GM23338 (cell line): ENCODE data around the gene HSPE1. TPM values are rescaled to one million over a fixed set of nuclear protein-coding genes. Genes with fewer than 3 reads are reported as not detected.

Source experiments
- ATAC-seq: fragments of 200-7000 bp; cut with Tn5 transposase; 3 replicates; pipeline ENCODE4 v1.9.1; 2020
- DNase-seq: peaks from one replicate; pipeline ENCODE4 v3.0.0-alpha.2; 2015; ENCODE audit warnings: low spot score
- H2AFZ ChIP-seq: fragments of 200-600 bp; sonication (generic); 2 replicates; pipeline ENCODE4 v1.8.0; 2016; ENCODE audit warnings: antibody characterized with exemption, mild to moderate bottlenecking, moderate library complexity
- H3F3A ChIP-seq: fragments of 200-600 bp; sonication (generic); replicated peaks from 2 replicates; pipeline ENCODE4 v1.8.0; 2017; ENCODE audit warnings: antibody characterized with exemption, mixed run types, low read depth
- H3K27ac ChIP-seq: fragments of 200-600 bp; sonication (generic); 2 replicates; pipeline ENCODE4 v1.6.1; 2016; ENCODE audit warnings: low read depth
- H3K27me3 ChIP-seq: fragments of 200-600 bp; sonication (generic); 2 replicates; pipeline ENCODE4 v1.8.0; 2016; ENCODE audit warnings: mild to moderate bottlenecking, mixed run types, moderate library complexity; ENCODE audit not compliant: insufficient read depth
- H3K36me3 ChIP-seq: fragments of 200-600 bp; sonication (generic); 2 replicates; pipeline ENCODE4 v1.8.0; 2016; ENCODE audit warnings: mild to moderate bottlenecking; ENCODE audit not compliant: insufficient read depth
- H3K4me1 ChIP-seq: fragments of 200-600 bp; sonication (generic); 2 replicates; pipeline ENCODE4 v1.8.0; 2016; ENCODE audit warnings: mild to moderate bottlenecking, moderate library complexity; ENCODE audit not compliant: insufficient read depth
- H3K4me2 ChIP-seq: fragments of 200-600 bp; sonication (generic); 2 replicates; pipeline ENCODE4 v1.7.1; 2017; ENCODE audit warnings: mixed run types
- H3K4me3 ChIP-seq: fragments of 200-600 bp; sonication (generic); 2 replicates; pipeline ENCODE4 v1.6.1; 2016; ENCODE audit warnings: mixed run types
- H3K79me2 ChIP-seq: fragments of 200-600 bp; sonication (generic); replicated peaks from 2 replicates; pipeline ENCODE4 v1.8.0; 2017; ENCODE audit warnings: mild to moderate bottlenecking; ENCODE audit not compliant: insufficient read depth
- H3K9me2 ChIP-seq: fragments of 200-600 bp; sonication (generic); 2 replicates; pipeline ENCODE4 v1.8.0; 2017; ENCODE audit not compliant: insufficient read depth
- H4K20me1 ChIP-seq: fragments of 200-600 bp; sonication (generic); replicated peaks from 2 replicates; pipeline ENCODE4 v1.8.0; 2017; ENCODE audit warnings: mild to moderate bottlenecking; ENCODE audit not compliant: insufficient read depth
- H3K27ac Mint-ChIP-seq: 2 replicates; pipeline ENCODE4 v1.8.0; 2020; ENCODE audit warnings: inconsistent platforms, mild to moderate bottlenecking, moderate library complexity, mixed read lengths
- H3K27me3 Mint-ChIP-seq: 3 replicates; pipeline ENCODE4 v1.8.0; 2022; ENCODE audit warnings: low read depth, mild to moderate bottlenecking, moderate library complexity, mixed read lengths, inconsistent platforms; ENCODE audit not compliant: insufficient read depth, poor library complexity
- H3K36me3 Mint-ChIP-seq: 3 replicates; pipeline ENCODE4 v1.8.0; 2021; ENCODE audit warnings: low read depth, mild to moderate bottlenecking, inconsistent platforms, moderate library complexity, mixed read lengths
- H3K4me1 Mint-ChIP-seq: 3 replicates; pipeline ENCODE4 v1.8.0; 2020; ENCODE audit warnings: mild to moderate bottlenecking, inconsistent platforms, mixed read lengths
- H3K4me3 Mint-ChIP-seq: 3 replicates; pipeline ENCODE4 v1.8.0; 2021; ENCODE audit warnings: moderate library complexity, mild to moderate bottlenecking, inconsistent platforms, mixed read lengths
- H3K9me3 Mint-ChIP-seq: 3 replicates; pipeline ENCODE4 v1.8.0; 2020; ENCODE audit warnings: moderate library complexity, mild to moderate bottlenecking, inconsistent platforms, mixed read lengths
- CREB1 ChIP-seq: fragments of 250-450 bp; sonication (Bioruptor Pico); IDR thresholded peaks from 2 replicates; pipeline ENCODE4 v1.5.0; 2020; ENCODE audit warnings: low read depth, mild to moderate bottlenecking, moderate library complexity
- EZH2 ChIP-seq: fragments of 200-600 bp; sonication (generic); IDR thresholded peaks from one replicate; pipeline ENCODE4 v1.8.0; 2017; ENCODE audit warnings: antibody characterized with exemption, mild to moderate bottlenecking, low read depth; ENCODE audit not compliant: unreplicated experiment
- EZH2phosphoT487 ChIP-seq: fragments of 200-600 bp; sonication (generic); IDR thresholded peaks from one replicate; pipeline ENCODE4 v1.8.1; 2018; ENCODE audit warnings: antibody characterized with exemption; ENCODE audit not compliant: unreplicated experiment
- JUNB ChIP-seq: IDR thresholded peaks from one replicate; pipeline ENCODE4 v1.6.1; 2016; ENCODE audit warnings: antibody characterized with exemption; ENCODE audit not compliant: unreplicated experiment
- NANOG ChIP-seq: IDR thresholded peaks from 2 replicates; pipeline ENCODE4 v1.6.1; 2016; ENCODE audit warnings: antibody characterized with exemption, borderline replicate concordance
- POLR2AphosphoS5 ChIP-seq: IDR thresholded peaks from 2 replicates; pipeline ENCODE4 v1.6.1; 2016; ENCODE audit warnings: antibody characterized with exemption, low read depth
- STAT1 ChIP-seq: IDR thresholded peaks from one replicate; pipeline ENCODE4 v1.6.1; 2016; ENCODE audit warnings: antibody characterized with exemption; ENCODE audit not compliant: unreplicated experiment
- ZNF114 ChIP-seq: fragments of 250-450 bp; sonication (Bioruptor Pico); IDR thresholded peaks from 2 replicates; pipeline ENCODE4 v1.5.0; 2020; ENCODE audit warnings: mild to moderate bottlenecking, moderate library complexity
- ZNF331 ChIP-seq: fragments of 250-450 bp; sonication (Bioruptor Pico); IDR thresholded peaks from 2 replicates; pipeline ENCODE4 v1.5.0; 2020; ENCODE audit warnings: low read depth, mild to moderate bottlenecking, moderate library complexity
- polyA plus RNA-seq: library from polyadenylated mRNA; unstranded; fragments of >200 nt; fragmentation: Nextera tagmentation; extraction: Ambion mirVana; gene quantifications from 2 replicates; pipeline ENCODE4 v1.2.1, GENCODE V29; 2016
- total RNA-seq: library from RNA; depleted of rRNA; stranded (reverse); fragments of >200 nt; shearing (Covaris generic); gene quantifications from 2 replicates; pipeline ENCODE4 v1.2.3, GENCODE V29; 2014
- TF ChIP-seq, protein P1 (sequence below): fragments of 250-450 bp; sonication (Bioruptor Pico); IDR thresholded peaks from 2 replicates; pipeline ENCODE4 v1.5.0; 2020; ENCODE audit warnings: mild to moderate bottlenecking, moderate library complexity
- TF ChIP-seq, protein P2 (sequence below): IDR thresholded peaks from 2 replicates; pipeline ENCODE4 v1.6.1; 2016; ENCODE audit warnings: antibody characterized with exemption
- TF ChIP-seq, protein P3 (sequence below), 2 experiments: fragments of 200-600 bp in 1 of 2; sonication (generic) in 1 of 2; conservative IDR thresholded peaks; 2 replicates each; pipeline versions ENCODE4 v1.5.1 to v1.6.1; 2016 to 2017; ENCODE audit warnings: antibody characterized with exemption in 2 of 2, low read depth in 2 of 2, mild to moderate bottlenecking in 2 of 2, moderate library complexity in 1 of 2

The HSPE1 gene
- total and polyA plus RNA-seq, 2 experiments from 2014 or later: 328 to 1,529 TPM

DNA sequence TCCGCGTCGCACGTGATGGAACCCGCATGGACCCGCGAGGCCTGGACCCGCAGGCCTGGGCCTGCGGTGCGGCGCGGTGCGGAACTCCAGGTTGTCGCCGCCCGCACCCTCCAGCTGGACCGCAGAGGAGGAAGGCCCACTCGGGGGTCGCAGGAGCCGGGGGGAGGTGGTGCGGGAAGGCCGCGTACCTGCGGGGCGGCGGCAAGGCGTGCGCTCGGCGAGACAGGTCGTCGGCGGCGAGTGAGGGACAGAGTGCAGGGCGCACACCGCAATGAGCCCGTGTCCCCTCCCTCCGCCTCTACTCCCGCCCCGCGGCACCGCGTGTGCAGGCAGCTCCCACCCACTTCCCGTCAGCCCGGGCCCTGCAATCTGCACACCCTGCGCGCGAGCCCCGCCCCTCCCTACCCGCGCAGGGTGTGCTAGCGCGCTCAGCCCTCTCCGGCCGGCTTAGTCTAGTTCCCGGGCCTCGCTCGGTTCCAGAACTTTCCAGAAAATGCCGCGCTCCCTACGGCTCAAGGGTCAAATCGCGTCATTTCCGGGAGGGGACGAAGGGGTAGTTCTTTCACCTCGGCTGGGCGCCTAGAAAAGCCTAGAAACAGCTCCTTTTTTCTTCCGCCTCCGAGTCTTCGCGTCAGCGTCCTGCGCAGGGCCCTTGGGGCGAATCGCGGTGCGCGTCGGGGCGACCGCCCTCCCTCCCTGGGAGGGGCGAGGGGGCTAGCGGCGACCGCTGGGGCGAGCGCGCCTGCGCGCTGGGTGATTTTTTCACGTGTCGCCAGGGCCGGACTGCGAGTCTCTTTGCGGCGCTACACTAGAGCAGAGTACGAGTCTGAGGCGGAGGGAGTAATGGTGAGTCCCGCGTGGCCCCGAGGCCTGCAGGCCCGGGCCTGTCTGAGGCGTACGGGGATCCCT is at the start of gene HSPE1, which contains the start of gene HSPD1 (continued):
- no peak for TF ChIP-seq STAT1

GRCh38 chr2:197450465-197450864 is 49.7 kb upstream of the HSPE1 start:
- H3K9me2 ChIP-seq: no peaks in the 10 kb centered on the region
- H2AFZ ChIP-seq: no peak overlapping the region
- H3K27me3 ChIP-seq: no peaks in the 10 kb centered on the region
- H3K4me1 Mint-ChIP-seq: peaks cover 9% of the 10 kb centered on the region
- no peak overlapping the region for H3K27ac Mint-ChIP-seq
- H3K36me3 Mint-ChIP-seq: no peaks in the 10 kb centered on the region; the same call in 2 of the 3 replicates
- peaks cover 9% of the 10 kb centered on the region; the same call in 1 of the 2 replicates for H3K4me1 ChIP-seq
- no peak for ATAC-seq
- H3K4me3 Mint-ChIP-seq: no peak overlapping the region
- H3K27me3 Mint-ChIP-seq: peaks cover 4% of the 10 kb centered on the region
- H3K4me3 ChIP-seq: no peak overlapping the region
- no peak for DNase-seq
- H3F3A ChIP-seq: peaks cover 10% of the 10 kb centered on the region; the same call in 1 of the 2 replicates
- no peaks in the 10 kb centered on the region for H3K36me3 ChIP-seq
- peaks cover 18% of the 10 kb centered on the region for H3K79me2 ChIP-seq
- H3K4me2 ChIP-seq: no peak overlapping the region
- no peaks in the 10 kb centered on the region; the same call in 2 of the 3 replicates for H3K9me3 Mint-ChIP-seq
- peaks cover 10% of the 10 kb centered on the region for H4K20me1 ChIP-seq
- no peak overlapping the region for H3K27ac ChIP-seq
- TF ChIP-seq CREB1 (CRISPR knock-in tag) (no peak), EZH2phosphoT487 (no peak), ZNF331 (no peak), STAT1 (no peak), EZH2 (no peak), ZNF114 (CRISPR knock-in tag) (no peak), JUNB (no peak), NANOG (no peak), POLR2AphosphoS5 (no peak)
- TF ChIP-seq, protein P1, sequence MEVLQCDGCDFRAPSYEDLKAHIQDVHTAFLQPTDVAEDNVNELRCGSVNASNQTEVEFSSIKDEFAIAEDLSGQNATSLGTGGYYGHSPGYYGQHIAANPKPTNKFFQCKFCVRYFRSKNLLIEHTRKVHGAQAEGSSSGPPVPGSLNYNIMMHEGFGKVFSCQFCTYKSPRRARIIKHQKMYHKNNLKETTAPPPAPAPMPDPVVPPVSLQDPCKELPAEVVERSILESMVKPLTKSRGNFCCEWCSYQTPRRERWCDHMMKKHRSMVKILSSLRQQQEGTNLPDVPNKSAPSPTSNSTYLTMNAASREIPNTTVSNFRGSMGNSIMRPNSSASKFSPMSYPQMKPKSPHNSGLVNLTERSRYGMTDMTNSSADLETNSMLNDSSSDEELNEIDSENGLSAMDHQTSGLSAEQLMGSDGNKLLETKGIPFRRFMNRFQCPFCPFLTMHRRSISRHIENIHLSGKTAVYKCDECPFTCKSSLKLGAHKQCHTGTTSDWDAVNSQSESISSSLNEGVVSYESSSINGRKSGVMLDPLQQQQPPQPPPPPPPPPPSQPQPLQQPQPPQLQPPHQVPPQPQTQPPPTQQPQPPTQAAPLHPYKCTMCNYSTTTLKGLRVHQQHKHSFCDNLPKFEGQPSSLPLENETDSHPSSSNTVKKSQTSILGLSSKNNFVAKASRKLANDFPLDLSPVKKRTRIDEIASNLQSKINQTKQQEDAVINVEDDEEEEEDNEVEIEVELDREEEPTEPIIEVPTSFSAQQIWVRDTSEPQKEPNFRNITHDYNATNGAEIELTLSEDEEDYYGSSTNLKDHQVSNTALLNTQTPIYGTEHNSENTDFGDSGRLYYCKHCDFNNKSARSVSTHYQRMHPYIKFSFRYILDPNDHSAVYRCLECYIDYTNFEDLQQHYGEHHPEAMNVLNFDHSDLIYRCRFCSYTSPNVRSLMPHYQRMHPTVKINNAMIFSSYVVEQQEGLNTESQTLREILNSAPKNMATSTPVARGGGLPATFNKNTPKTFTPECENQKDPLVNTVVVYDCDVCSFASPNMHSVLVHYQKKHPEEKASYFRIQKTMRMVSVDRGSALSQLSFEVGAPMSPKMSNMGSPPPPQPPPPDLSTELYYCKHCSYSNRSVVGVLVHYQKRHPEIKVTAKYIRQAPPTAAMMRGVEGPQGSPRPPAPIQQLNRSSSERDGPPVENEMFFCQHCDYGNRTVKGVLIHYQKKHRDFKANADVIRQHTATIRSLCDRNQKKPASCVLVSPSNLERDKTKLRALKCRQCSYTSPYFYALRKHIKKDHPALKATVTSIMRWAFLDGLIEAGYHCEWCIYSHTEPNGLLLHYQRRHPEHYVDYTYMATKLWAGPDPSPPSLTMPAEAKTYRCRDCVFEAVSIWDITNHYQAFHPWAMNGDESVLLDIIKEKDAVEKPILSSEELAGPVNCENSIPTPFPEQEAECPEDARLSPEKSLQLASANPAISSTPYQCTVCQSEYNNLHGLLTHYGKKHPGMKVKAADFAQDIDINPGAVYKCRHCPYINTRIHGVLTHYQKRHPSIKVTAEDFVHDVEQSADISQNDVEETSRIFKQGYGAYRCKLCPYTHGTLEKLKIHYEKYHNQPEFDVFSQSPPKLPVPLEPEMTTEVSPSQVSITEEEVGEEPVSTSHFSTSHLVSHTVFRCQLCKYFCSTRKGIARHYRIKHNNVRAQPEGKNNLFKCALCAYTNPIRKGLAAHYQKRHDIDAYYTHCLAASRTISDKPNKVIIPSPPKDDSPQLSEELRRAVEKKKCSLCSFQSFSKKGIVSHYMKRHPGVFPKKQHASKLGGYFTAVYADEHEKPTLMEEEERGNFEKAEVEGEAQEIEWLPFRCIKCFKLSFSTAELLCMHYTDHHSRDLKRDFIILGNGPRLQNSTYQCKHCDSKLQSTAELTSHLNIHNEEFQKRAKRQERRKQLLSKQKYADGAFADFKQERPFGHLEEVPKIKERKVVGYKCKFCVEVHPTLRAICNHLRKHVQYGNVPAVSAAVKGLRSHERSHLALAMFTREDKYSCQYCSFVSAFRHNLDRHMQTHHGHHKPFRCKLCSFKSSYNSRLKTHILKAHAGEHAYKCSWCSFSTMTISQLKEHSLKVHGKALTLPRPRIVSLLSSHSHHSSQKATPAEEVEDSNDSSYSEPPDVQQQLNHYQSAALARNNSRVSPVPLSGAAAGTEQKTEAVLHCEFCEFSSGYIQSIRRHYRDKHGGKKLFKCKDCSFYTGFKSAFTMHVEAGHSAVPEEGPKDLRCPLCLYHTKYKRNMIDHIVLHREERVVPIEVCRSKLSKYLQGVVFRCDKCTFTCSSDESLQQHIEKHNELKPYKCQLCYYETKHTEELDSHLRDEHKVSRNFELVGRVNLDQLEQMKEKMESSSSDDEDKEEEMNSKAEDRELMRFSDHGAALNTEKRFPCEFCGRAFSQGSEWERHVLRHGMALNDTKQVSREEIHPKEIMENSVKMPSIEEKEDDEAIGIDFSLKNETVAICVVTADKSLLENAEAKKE: no peak
- TF ChIP-seq, protein P2, sequence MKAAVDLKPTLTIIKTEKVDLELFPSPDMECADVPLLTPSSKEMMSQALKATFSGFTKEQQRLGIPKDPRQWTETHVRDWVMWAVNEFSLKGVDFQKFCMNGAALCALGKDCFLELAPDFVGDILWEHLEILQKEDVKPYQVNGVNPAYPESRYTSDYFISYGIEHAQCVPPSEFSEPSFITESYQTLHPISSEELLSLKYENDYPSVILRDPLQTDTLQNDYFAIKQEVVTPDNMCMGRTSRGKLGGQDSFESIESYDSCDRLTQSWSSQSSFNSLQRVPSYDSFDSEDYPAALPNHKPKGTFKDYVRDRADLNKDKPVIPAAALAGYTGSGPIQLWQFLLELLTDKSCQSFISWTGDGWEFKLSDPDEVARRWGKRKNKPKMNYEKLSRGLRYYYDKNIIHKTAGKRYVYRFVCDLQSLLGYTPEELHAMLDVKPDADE: no peak
- TF ChIP-seq, protein P3, sequence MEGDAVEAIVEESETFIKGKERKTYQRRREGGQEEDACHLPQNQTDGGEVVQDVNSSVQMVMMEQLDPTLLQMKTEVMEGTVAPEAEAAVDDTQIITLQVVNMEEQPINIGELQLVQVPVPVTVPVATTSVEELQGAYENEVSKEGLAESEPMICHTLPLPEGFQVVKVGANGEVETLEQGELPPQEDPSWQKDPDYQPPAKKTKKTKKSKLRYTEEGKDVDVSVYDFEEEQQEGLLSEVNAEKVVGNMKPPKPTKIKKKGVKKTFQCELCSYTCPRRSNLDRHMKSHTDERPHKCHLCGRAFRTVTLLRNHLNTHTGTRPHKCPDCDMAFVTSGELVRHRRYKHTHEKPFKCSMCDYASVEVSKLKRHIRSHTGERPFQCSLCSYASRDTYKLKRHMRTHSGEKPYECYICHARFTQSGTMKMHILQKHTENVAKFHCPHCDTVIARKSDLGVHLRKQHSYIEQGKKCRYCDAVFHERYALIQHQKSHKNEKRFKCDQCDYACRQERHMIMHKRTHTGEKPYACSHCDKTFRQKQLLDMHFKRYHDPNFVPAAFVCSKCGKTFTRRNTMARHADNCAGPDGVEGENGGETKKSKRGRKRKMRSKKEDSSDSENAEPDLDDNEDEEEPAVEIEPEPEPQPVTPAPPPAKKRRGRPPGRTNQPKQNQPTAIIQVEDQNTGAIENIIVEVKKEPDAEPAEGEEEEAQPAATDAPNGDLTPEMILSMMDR (conservative IDR thresholded peaks at IDR 0.05; ENCODE audit: low read depth in 2 of 2): no peak
